ENCODE results near the gene PARVG.

DNA sequence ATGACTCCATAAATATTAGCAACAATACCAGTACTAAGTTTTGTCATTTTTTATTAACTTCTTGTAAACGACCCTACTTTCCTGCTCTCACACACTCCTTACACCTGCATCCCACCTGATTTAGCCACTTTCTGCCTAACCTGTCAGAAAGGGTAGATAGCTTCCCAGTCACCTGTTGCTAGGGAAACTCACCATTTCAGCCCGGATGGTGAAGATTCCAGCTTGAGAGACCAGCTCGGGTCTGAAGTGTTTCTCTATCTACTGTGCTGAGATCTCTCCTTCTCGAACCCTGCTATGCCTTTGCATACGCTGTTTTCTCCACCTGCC lies at the start of gene PARVG:
- TF ChIP-seq, protein P1, sequence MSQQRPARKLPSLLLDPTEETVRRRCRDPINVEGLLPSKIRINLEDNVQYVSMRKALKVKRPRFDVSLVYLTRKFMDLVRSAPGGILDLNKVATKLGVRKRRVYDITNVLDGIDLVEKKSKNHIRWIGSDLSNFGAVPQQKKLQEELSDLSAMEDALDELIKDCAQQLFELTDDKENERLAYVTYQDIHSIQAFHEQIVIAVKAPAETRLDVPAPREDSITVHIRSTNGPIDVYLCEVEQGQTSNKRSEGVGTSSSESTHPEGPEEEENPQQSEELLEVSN (IDR thresholded peaks at IDR 0.05) = no peak
- no peak for TF ChIP-seq BACH1 (IDR thresholded peaks at IDR 0.05; ENCODE audit: low read length)
- TF ChIP-seq CREB1 (IDR thresholded peaks at IDR 0.05) = peak; percentile 93
